A549 treated with AZD2906 at 1 μM for 4 hours (cell line): Measurements from ENCODE around the gene IL10RA. TPM values are rescaled to one million over a fixed set of nuclear protein-coding genes. Genes with fewer than 3 reads are reported as not detected.

Experiments
- total RNA-seq: library from RNA; stranded (reverse); fragments of 200-300 nt; extraction: Qiagen RNA extraction; gene quantifications from 5 replicates; pipeline ENCODE4 v1.2.3, GENCODE V29; 2022

IL10RA gene
- 0.07 to 0.38 TPM (median 0.15 TPM) in 4 of 5 replicates, not detected in the other for total RNA-seq

GRCh38 chr11:117985953-117986887 is at the start of gene IL10RA:
IL10RA (plus strand) TSS chr11:117986394; CDS start chr11:117986468, 74 bp downstream.

Other genes starting within 250 kb of the IL10RA start
- gene DSCAML1, start 189.2 kb upstream of the IL10RA start, total RNA-seq: 0.14 to 0.64 TPM (median 0.34 TPM) in 5 replicates
- gene FXYD2, start 161.7 kb upstream of the IL10RA start, total RNA-seq: 13.5 to 21.2 TPM (median 15.8 TPM) in 5 replicates
- gene FXYD6, start 109.7 kb upstream of the IL10RA start, total RNA-seq: 0.16 to 0.55 TPM (median 0.28 TPM) in 5 replicates
- 0.02 TPM in 1 of 5 replicates, not detected in the others for gene TMPRSS13, start 57.0 kb upstream of the IL10RA start, total RNA-seq
- not detected in 5 replicates for gene TMPRSS4, start 90.7 kb downstream of the IL10RA start, total RNA-seq
- gene SMIM35, start 100.6 kb downstream of the IL10RA start, total RNA-seq: not detected in 5 replicates
- 0.01 to 0.05 TPM (median 0.04 TPM) in 4 of 5 replicates, not detected in the other for gene SCN4B, start 166.4 kb downstream of the IL10RA start, total RNA-seq
- not detected in 5 replicates for gene SCN2B, start 190.2 kb downstream of the IL10RA start, total RNA-seq
- not detected in 5 replicates for gene JAML, start 238.6 kb downstream of the IL10RA start, total RNA-seq